Smooth muscle cell of the brain vasculature (primary cell): ENCODE measurements around the gene MICB.
A peak's percentile ranks its signal among the peaks of the same experiment; 100 is the strongest.
"Not testable (repeated sequence)": the region's sequence is repeated elsewhere in the genome, so short reads cannot be mapped to it uniquely, and the experiment has no call there.

Experiments
- DNase-seq: peaks from one replicate; pipeline ENCODE4 v3.0.0-alpha.2; 2012; ENCODE audit warnings: low read depth, low spot score

The MICB gene

GRCh38 chr6:31541059-31541657, 43.2 kb downstream of the MICB start:
- no peak for DNase-seq

- peak; percentile 95 for DNase-seq
Measured at GRCh38 chr6:31541658-31542521, 43.9 kb downstream of the MICB start, which contains the start of gene DDX39B. Gene DDX39B, minus strand, starts transcription at chr6:31542003. Its CDS starts 1,471 bp downstream, at chr6:31540532.

- DNase-seq = no peak
Measured at GRCh38 chr6:31543639-31544038, 45.7 kb downstream of the MICB start.

- no peak for DNase-seq
Measured at GRCh38 chr6:31544676-31545075, 46.7 kb downstream of the MICB start.

- DNase-seq = no peak
Measured at GRCh38 chr6:31545291-31545690, 47.3 kb downstream of the MICB start.

- peak; percentile 92 for DNase-seq
Measured at GRCh38 chr6:31546339-31546957, 48.5 kb downstream of the MICB start, which contains the start of gene ATP6V1G2. Gene ATP6V1G2, minus strand, starts transcription at chr6:31546608. Its CDS starts 49 bp downstream, at chr6:31546559.

- peak; percentile 96 for DNase-seq
Measured at GRCh38 chr6:31546958-31547726, 49.2 kb downstream of the MICB start, which contains the start of gene NFKBIL1. Gene NFKBIL1, plus strand, starts transcription at chr6:31547608. Its CDS starts 87 bp downstream, at chr6:31547695.

GRCh38 chr6:31547727-31548543, 50.0 kb downstream of the MICB start:
- DNase-seq = no peak

- no peak for DNase-seq
Measured at GRCh38 chr6:31548544-31548873, 50.6 kb downstream of the MICB start.

- not testable (repeated sequence) for DNase-seq
Measured at GRCh38 chr6:31551371-31551770, 53.4 kb downstream of the MICB start.

- DNase-seq = no peak
Measured at GRCh38 chr6:31556307-31556706, 58.4 kb downstream of the MICB start.

- DNase-seq = no peak
Measured at GRCh38 chr6:31557443-31558317, 59.7 kb downstream of the MICB start.

GRCh38 chr6:31558318-31558625, 60.3 kb downstream of the MICB start:
- DNase-seq = no peak

GRCh38 chr6:31558631-31559500, 60.9 kb downstream of the MICB start:
- DNase-seq = no peak

GRCh38 chr6:31559606-31559957, 61.6 kb downstream of the MICB start:
- no peak for DNase-seq

GRCh38 chr6:31559958-31560696, 62.2 kb downstream of the MICB start:
- no peak for DNase-seq

- no peak for DNase-seq
Measured at GRCh38 chr6:31560697-31561058, 62.7 kb downstream of the MICB start.
